Stimulated activated CD4-positive, alpha-beta T cell treated with anti-CD3 and anti-CD28 coated beads, Interleukin-2, amount 100 ng/mL, for 48 hours (primary cell): Measurements from ENCODE around the gene PDP2.
A peak's percentile ranks its signal among the peaks of the same experiment; 100 is the strongest.
"Not testable (repeated sequence)": the region's sequence is repeated elsewhere in the genome, so short reads cannot be mapped to it uniquely, and the experiment has no call there.

Experiments used
- DNase-seq, 2 donors: peaks; one replicate each; pipeline ENCODE4 v3.0.0-alpha.2; 2020

Gene PDP2

DNA sequence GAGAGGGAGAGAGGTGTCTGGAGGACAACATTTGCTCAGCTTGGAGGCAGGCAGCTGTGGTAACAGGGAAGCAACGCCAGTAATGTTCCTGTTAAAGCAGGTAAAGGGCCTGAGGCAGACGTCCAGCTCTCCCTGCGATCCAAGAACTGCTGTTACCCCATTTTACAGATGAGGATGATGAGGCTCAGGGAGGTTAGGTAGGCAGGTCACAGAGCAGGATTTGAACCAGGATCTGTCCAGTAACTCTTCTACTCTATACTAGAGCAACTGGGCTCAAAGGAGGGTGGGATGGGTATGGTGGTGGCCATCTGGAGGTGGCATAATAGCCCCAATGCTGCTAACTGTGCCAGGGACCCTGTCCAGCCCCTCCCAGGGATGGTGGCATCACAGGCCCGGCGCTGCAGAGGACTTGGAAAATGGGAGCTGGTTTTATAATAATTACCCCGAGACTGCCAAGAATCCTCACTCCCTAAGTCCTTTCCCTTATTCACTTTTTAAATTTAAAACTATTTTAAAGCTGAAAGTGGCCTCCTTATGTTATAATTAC, 24.1 kb upstream of the PDP2 start:
- no peak for DNase-seq

DNA sequence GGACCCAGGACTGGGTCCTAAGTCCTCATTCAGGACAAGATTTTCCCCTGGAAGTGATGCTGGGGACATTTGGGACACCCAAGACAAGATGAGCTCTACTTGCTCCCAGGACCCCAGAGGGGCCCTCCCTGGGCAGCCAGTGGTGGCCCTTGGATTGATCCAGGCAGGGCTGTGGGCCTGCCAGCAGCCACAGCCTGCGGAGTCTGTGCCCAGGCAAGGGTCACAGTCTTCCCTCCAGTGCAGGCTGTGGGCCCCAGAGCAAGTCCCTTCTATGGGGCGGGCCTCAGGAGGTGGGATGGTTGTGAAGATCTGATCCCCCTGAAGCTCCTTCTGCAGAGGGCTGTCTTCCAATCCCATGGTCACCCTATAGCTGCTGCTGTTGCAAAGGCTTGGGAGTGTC, 23.5 kb upstream of the PDP2 start:
- no peak for DNase-seq

DNA sequence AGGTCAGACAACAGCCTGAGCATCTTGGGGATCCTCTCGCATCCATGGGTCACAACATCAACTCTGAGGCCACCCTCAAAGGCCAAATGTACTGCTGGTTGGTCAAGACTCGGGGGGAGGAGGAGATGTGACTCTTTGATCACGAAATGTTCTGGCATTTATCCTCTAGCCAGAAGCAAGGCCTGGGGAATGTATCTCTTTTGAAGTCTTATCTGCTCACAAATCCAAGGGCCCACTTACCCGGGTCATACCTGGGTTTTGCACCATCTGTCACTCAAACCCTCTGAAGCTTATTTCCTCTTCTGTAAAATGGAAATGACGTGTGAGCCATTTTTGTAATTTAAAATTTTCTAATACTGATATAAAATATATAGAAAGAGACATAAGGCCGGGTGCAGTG, 22.9 kb upstream of the PDP2 start:
- no peak for DNase-seq

GRCh38 chr16:66858740-66859396, 21.4 kb upstream of the PDP2 start:
- no peak for DNase-seq

DNA sequence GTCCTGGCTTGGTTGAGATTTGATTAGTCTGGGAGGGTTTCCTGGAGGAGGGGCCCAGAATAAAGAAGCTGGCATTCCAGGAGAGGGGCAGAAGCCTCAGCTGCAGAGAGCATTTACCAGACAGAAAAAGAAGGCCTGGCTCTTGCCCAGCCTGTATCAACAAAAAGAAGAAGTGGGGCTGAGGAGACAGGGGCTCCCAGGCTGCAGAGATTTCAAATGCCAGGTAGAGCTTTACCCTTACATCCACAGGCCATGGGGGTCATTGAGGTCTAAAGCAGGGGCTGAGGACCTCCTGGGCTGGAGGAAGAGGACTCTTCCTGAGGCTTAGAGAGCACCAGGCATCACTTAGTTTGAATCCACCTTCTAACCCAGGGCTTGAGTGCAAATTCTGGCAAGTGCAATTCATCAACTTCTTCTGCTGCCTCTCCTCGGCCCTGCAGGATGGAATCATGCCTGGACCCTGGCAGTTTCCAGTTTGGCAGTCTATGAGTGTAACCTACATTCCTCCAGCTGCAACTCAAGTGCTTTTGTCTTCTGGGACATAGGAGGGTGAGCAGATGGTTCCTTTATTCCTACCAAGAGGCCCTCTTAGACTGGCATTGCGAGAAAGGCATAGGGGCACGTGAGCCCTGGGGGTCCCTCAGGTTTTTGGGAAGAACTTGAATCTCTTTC, 20.8 kb upstream of the PDP2 start:
- DNase-seq = no peak

DNA sequence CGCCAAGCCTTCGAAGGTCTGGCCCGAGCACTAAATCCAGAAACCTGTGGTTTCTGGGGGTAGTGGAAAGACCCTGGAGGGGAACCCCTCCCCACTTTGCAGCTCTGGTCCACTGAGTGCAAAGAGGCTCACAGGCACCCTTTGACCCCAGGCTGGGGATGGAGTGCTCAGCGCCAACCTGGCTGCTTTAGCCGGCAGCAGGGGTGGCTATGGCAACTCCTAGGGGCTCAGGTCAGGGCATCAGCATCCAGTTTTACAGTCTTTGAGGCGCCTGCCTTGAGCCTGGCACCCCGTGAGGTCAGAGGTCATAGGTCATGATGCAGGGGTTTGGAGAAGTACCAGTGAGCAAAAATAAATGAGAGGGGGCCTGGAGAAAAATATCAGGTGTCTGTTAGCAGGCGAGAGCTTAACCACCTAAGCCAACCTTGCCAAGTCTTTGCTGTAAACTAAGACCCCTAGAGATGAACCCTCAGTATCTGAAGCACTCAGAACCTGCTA, 18.2 kb upstream of the PDP2 start:
- DNase-seq = no peak

- DNase-seq = no peak
Observed at GRCh38 chr16:66863707-66864106, 16.6 kb upstream of the PDP2 start.

- DNase-seq = no peak
Observed at GRCh38 chr16:66869424-66869823, 10.9 kb upstream of the PDP2 start.

DNA sequence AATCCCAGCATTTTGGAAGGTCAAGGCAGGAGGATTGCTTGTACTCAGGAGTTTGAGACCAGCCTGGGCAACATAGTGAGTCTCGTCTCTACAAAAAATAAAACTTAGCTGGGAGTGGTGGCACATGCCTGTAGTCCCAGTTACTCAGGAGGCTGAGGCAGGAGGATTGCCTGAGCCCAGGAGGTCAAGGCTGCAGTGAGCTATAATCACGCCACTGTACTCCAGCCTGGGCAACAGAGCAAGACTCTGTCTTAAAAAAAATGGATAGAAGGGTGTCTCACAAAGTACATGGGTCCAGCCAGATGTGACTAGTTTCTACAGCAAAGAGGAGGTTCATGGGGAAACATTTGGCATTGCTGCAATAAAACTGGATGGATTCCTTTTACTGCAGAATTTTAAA, 9.0 kb upstream of the PDP2 start:
- not testable (repeated sequence) for DNase-seq

DNA sequence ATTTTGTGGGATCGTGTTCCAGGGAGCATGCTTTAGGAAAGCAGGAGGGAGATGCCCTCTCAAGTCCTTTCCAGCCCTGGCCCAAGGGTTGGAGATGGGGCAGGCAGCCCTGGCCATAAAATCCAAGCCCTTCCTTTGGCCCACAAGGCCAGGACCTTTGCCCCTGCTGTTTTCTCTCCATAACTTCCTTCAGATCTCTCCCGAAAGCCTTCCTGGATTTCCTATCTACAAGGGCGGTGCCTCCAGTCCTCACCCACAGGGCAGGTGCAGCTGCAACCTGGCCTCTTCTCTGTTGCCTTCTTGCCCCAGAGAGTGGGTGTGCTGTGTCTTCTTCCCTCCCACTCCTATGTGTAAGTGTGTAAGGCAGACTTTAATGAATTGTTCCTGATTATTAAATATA, 8.5 kb upstream of the PDP2 start:
- no peak for DNase-seq

DNA sequence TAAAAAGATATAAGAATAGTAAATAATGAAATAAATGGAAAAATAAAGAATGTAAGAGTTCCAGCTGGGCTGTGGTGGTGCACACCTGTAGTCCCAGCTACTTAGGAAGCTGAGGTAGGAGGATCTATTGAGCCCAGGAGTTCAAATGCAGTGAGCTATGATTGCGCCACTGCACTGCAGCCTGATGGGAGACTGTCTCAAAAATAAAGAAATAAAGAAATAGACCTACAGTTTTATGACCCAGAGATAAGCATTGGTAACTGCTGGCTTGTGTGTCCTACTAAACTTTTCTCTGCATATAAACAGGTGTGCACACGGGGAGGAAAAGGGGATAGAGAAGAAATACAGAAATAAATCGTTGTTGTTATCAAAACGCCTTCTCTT, 7.8 kb upstream of the PDP2 start:
- DNase-seq = no peak

- DNase-seq = peak; percentile 94
Observed at GRCh38 chr16:66872943-66873684, 7.2 kb upstream of the PDP2 start.

- no peak for DNase-seq
Observed at GRCh38 chr16:66873685-66874055, 6.6 kb upstream of the PDP2 start.

GRCh38 chr16:66874079-66874775, 6.1 kb upstream of the PDP2 start:
- DNase-seq = no peak

GRCh38 chr16:66878067-66878466, 2.2 kb upstream of the PDP2 start:
- peak; percentile 65 to 66 for DNase-seq

- no peak for DNase-seq
Observed at GRCh38 chr16:66881014-66881417, 701 bp downstream of the PDP2 start.

- DNase-seq = no peak
Observed at GRCh38 chr16:66881560-66881959, 1.2 kb downstream of the PDP2 start.

- DNase-seq = no peak
Observed at GRCh38 chr16:66881964-66882508, 1.7 kb downstream of the PDP2 start.

- DNase-seq = no peak
Observed at GRCh38 chr16:66882702-66883101, 2.4 kb downstream of the PDP2 start.

DNA sequence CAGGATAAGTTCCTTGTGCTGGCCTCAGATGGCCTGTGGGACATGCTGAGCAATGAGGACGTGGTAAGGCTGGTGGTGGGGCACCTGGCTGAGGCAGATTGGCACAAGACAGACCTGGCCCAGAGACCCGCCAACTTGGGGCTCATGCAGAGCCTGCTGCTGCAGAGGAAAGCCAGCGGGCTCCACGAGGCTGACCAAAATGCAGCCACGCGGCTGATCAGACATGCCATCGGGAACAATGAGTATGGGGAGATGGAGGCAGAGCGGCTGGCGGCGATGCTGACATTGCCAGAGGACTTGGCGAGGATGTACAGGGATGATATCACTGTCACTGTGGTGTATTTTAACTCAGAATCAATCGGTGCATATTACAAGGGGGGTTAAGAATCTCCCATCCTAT, 5.2 kb downstream of the PDP2 start:
- no peak for DNase-seq

- DNase-seq = no peak
Observed at GRCh38 chr16:66886321-66886720, 6.0 kb downstream of the PDP2 start.

DNA sequence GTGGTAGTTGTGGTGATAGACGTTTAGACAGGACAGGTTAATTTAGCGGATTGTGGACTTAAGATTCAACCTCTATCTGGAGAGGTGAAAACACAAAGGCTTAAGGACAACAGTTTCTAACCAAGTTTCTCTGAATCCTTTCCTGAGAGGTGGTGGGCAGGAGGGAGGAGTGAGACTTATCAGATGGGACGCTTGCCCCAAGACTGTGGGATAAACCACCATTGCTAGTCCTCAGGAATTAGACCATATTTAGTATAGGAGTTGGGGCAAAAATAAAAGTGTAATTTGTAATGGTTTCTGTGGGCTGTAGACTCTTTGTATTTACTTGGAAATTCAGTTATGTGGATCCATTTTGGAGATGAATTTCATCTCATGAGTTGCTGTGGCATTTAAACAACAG, 6.6 kb downstream of the PDP2 start:
- no peak for DNase-seq
